GM23248 (cell line): Measurements from ENCODE around the gene LOXL4. TPM values are rescaled to one million over a fixed set of nuclear protein-coding genes. Genes with fewer than 3 reads are reported as not detected.

Experiments used
- DNase-seq: peaks from one replicate; pipeline ENCODE4 v3.0.0-alpha.2; 2015
- H2AFZ ChIP-seq: fragments of 200-600 bp; sonication (generic); 2 replicates; pipeline ENCODE4 v1.6.1; 2016; ENCODE audit warnings: antibody characterized with exemption
- H3F3A ChIP-seq: fragments of 200-600 bp; sonication (generic); 2 replicates; pipeline ENCODE4 v1.6.1; 2016; ENCODE audit warnings: mild to moderate bottlenecking, antibody characterized with exemption, mixed run types; ENCODE audit not compliant: insufficient read depth
- H3K27ac ChIP-seq: fragments of 200-600 bp; sonication (generic); 2 replicates; pipeline ENCODE4 v1.5.1; 2016; ENCODE audit warnings: mild to moderate bottlenecking
- H3K27me3 ChIP-seq: fragments of 200-600 bp; sonication (generic); replicated peaks from 2 replicates; pipeline ENCODE4 v1.6.1; 2016; ENCODE audit warnings: mild to moderate bottlenecking; ENCODE audit not compliant: insufficient read depth
- H3K36me3 ChIP-seq: fragments of 200-600 bp; sonication (generic); 2 replicates; pipeline ENCODE4 v1.6.1; 2016; ENCODE audit warnings: low read depth, mild to moderate bottlenecking
- H3K4me1 ChIP-seq: fragments of 200-600 bp; sonication (generic); 2 replicates; pipeline ENCODE4 v1.6.1; 2016; ENCODE audit warnings: mild to moderate bottlenecking; ENCODE audit not compliant: insufficient read depth
- H3K4me2 ChIP-seq: fragments of 200-600 bp; sonication (generic); one replicate; pipeline ENCODE4 v1.6.1; 2016; ENCODE audit warnings: mild to moderate bottlenecking; ENCODE audit not compliant: unreplicated experiment
- H3K4me3 ChIP-seq: fragments of 200-600 bp; sonication (generic); 2 replicates; pipeline ENCODE4 v1.5.1; 2016; ENCODE audit warnings: mild to moderate bottlenecking
- H3K79me2 ChIP-seq: fragments of 200-600 bp; sonication (generic); 2 replicates; pipeline ENCODE4 v1.6.1; 2016; ENCODE audit warnings: mild to moderate bottlenecking; ENCODE audit not compliant: insufficient read depth
- H3K9ac ChIP-seq: fragments of 200-600 bp; sonication (generic); 2 replicates; pipeline ENCODE4 v1.6.1; 2016; ENCODE audit warnings: mild to moderate bottlenecking
- H3K9me2 ChIP-seq: fragments of 200-600 bp; sonication (generic); 2 replicates; pipeline ENCODE4 v1.6.1; 2016; ENCODE audit warnings: mixed run types, mild to moderate bottlenecking, moderate library complexity; ENCODE audit not compliant: insufficient read depth
- H3K9me3 ChIP-seq: fragments of 200-600 bp; sonication (generic); one replicate; pipeline ENCODE4 v1.6.1; 2017; ENCODE audit warnings: low read depth
- H4K20me1 ChIP-seq: fragments of 200-600 bp; sonication (generic); 2 replicates; pipeline ENCODE4 v1.6.0; 2016; ENCODE audit not compliant: insufficient read depth
- EZH2 ChIP-seq: fragments of 200-600 bp; sonication (generic); IDR thresholded peaks from 2 replicates; pipeline ENCODE4 v1.6.1; 2018; ENCODE audit warnings: antibody characterized with exemption, mild to moderate bottlenecking; ENCODE audit not compliant: insufficient read depth, poor library complexity, severe bottlenecking
- EZH2phosphoT487 ChIP-seq: fragments of 200-600 bp; sonication (generic); IDR thresholded peaks from 2 replicates; pipeline ENCODE4 v1.6.1; 2018; ENCODE audit warnings: antibody characterized with exemption, moderate library complexity, mild to moderate bottlenecking, low read depth; ENCODE audit not compliant: insufficient read depth
- WGBS, 2 experiments: methylation state at CpG; one replicate each; pipeline ENCODE4 v1.1.6; 2015 to 2017; ENCODE audit warnings: low lambda C conversion rate in 2 of 2, low coverage in 1 of 2; ENCODE audit errors: missing lambda C conversion rate in 2 of 2; 5-methylcytosine and 5-hydroxymethylcytosine counted together
- in situ Hi-C: fragments of 300-500 bp; cut with MboI; formaldehyde crosslinking; loops from 2 replicates; pipeline ENCODE4 v1.15.0; 2020
- polyA plus RNA-seq: library from polyadenylated mRNA; unstranded; fragments of >200 nt; fragmentation: Nextera tagmentation; extraction: Ambion mirVana; gene quantifications from 2 replicates; pipeline ENCODE4 v1.2.1, GENCODE V29; 2016
- total RNA-seq: library from RNA; depleted of rRNA; stranded (reverse); fragments of >200 nt; shearing (Covaris generic); gene quantifications from 2 replicates; pipeline ENCODE4 v1.2.3, GENCODE V29; 2014

Gene LOXL4
- total and polyA plus RNA-seq, 2 experiments from 2014 or later, result 319 to 496 TPM

- peak overlapping the region; percentile 29 for H3K4me2 ChIP-seq
- no peak overlapping the region for H3K9ac ChIP-seq
- in situ Hi-C loops, result no loop called here
- peaks cover 32% of the 10 kb centered on the region for H3K4me1 ChIP-seq
- no peaks in the 10 kb centered on the region for H3K36me3 ChIP-seq
- H4K20me1 ChIP-seq, result no peaks in the 10 kb centered on the region
- H3K79me2 ChIP-seq, result no peaks in the 10 kb centered on the region
- no peaks in the 10 kb centered on the region for H3K9me3 ChIP-seq
- H3K27ac ChIP-seq, result peak overlapping the region; percentile 28; the same call in 1 of the 2 replicates
- H3K27me3 ChIP-seq, result no peaks in the 10 kb centered on the region
- no peaks in the 10 kb centered on the region for H3K9me2 ChIP-seq
- TF ChIP-seq EZH2phosphoT487, result no peak
- H3F3A ChIP-seq, result peaks cover 8% of the 10 kb centered on the region; the same call in 1 of the 2 replicates
- H3K4me3 ChIP-seq, result no peak overlapping the region
- 6 to 9% methylated on average over 8 of the region's 8 CpGs for WGBS, 2 experiments
- no peak overlapping the region; the same call in 1 of the 2 replicates for H2AFZ ChIP-seq
- peak; percentile 71 for DNase-seq
These were observed 25.7 kb upstream of the LOXL4 start for GRCh38 chr10:98293550-98294269.

- in situ Hi-C loops, result no loop called here
- no peak overlapping the region for H3K4me2 ChIP-seq
- peaks cover 8% of the 10 kb centered on the region; the same call in 1 of the 2 replicates for H3F3A ChIP-seq
These were observed 25.0 kb upstream of the LOXL4 start for GRCh38 chr10:98292971-98293370.

GRCh38 chr10:98289802-98290209 lies 21.8 kb upstream of the LOXL4 start:
- Histone ChIP-seq H3K4me2 (no peak overlapping the region), H3K9ac (no peak overlapping the region), H3K36me3 (no peaks in the 10 kb centered on the region), H3K4me1 (peaks cover 15% of the 10 kb centered on the region), H3K9me3 (no peaks in the 10 kb centered on the region), H4K20me1 (no peaks in the 10 kb centered on the region), H3F3A (0 out of 2 replicates have a peak, but pooled peaks cover 5% of the 10 kb centered on the region), H3K27ac (no peak overlapping the region), H3K79me2 (no peaks in the 10 kb centered on the region), H3K9me2 (no peaks in the 10 kb centered on the region), H2AFZ (no peak overlapping the region), H3K4me3 (no peak overlapping the region), H3K27me3 (no peaks in the 10 kb centered on the region)
- in situ Hi-C loops, result no loop called here
- no peak for DNase-seq
- 80 to 84% methylated on average over 10 of the region's 10 CpGs for WGBS, 2 experiments
- TF ChIP-seq EZH2phosphoT487, result no peak
- TF ChIP-seq EZH2, result no peak

More at GRCh38 chr10:98292971-98293370, 25.0 kb upstream of the LOXL4 start:
- Histone ChIP-seq H3K9me3 (no peaks in the 10 kb centered on the region), H3K9ac (no peak overlapping the region), H3K36me3 (no peaks in the 10 kb centered on the region), H4K20me1 (no peaks in the 10 kb centered on the region), H3K9me2 (no peaks in the 10 kb centered on the region), H3K27ac (no peak overlapping the region), H3K27me3 (no peaks in the 10 kb centered on the region), H3K4me3 (no peak overlapping the region), H2AFZ (no peak overlapping the region), H3K4me1 (peaks cover 32% of the 10 kb centered on the region), H3K79me2 (no peaks in the 10 kb centered on the region)
- no peak for DNase-seq
- 90 to 91% methylated on average over 4 of the region's 4 CpGs for WGBS, 2 experiments
- TF ChIP-seq EZH2 (no peak), EZH2phosphoT487 (no peak)

- Histone ChIP-seq H3K36me3 (no peaks in the 10 kb centered on the region), H3K9me3 (no peaks in the 10 kb centered on the region), H3K4me3 (no peak overlapping the region), H2AFZ (no peak overlapping the region), H3K9me2 (no peaks in the 10 kb centered on the region), H3K79me2 (no peaks in the 10 kb centered on the region), H3F3A (no peaks in the 10 kb centered on the region), H3K27ac (no peak overlapping the region), H3K27me3 (no peaks in the 10 kb centered on the region), H3K4me1 (no peaks in the 10 kb centered on the region), H3K9ac (no peak overlapping the region), H3K4me2 (no peak overlapping the region), H4K20me1 (no peaks in the 10 kb centered on the region)
- WGBS, 2 experiments, result 91 to 92% methylated on average over 5 of the region's 5 CpGs
- DNase-seq, result no peak
- in situ Hi-C loops, result no loop called here
- TF ChIP-seq EZH2phosphoT487 (no peak), EZH2 (no peak)
These were observed 19.3 kb upstream of the LOXL4 start for GRCh38 chr10:98287321-98287720.
